Esophagus squamous epithelium (tissue), 4 donors: ENCODE data around the gene TUBB6.

Experiments
- POLR2A ChIP-seq, 4 donors: fragments of 450-650 bp; IDR thresholded peaks; one replicate each; pipeline ENCODE4 v1.6.1; 2017; ENCODE audit warnings: antibody characterized with exemption in 4 of 4, mild to moderate bottlenecking in 4 of 4, moderate library complexity in 3 of 4
- TF ChIP-seq, protein P1 (sequence below), 6 experiments: fragments of 450-650 bp in 4 of 6; fragments of 200-600 bp in 2 of 6; sonication (generic) in 2 of 6; IDR thresholded peaks; one replicate each; pipeline ENCODE4 v1.5.1; 2016 to 2019; ENCODE audit warnings: antibody characterized with exemption in 6 of 6, mild to moderate bottlenecking in 4 of 6, moderate library complexity in 4 of 6

- TF ChIP-seq, protein P1, sequence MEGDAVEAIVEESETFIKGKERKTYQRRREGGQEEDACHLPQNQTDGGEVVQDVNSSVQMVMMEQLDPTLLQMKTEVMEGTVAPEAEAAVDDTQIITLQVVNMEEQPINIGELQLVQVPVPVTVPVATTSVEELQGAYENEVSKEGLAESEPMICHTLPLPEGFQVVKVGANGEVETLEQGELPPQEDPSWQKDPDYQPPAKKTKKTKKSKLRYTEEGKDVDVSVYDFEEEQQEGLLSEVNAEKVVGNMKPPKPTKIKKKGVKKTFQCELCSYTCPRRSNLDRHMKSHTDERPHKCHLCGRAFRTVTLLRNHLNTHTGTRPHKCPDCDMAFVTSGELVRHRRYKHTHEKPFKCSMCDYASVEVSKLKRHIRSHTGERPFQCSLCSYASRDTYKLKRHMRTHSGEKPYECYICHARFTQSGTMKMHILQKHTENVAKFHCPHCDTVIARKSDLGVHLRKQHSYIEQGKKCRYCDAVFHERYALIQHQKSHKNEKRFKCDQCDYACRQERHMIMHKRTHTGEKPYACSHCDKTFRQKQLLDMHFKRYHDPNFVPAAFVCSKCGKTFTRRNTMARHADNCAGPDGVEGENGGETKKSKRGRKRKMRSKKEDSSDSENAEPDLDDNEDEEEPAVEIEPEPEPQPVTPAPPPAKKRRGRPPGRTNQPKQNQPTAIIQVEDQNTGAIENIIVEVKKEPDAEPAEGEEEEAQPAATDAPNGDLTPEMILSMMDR (IDR thresholded peaks at IDR 0.05) = no peak
- TF ChIP-seq POLR2A (IDR thresholded peaks at IDR 0.05) = no peak
Observed at GRCh38 chr18:12312976-12313375, 4.9 kb downstream of the TUBB6 start.
